Measurements from ENCODE around the gene ZNF585A. TPM values are rescaled to one million over a fixed set of nuclear protein-coding genes. Genes with fewer than 3 reads are reported as not detected.

Gene ZNF585A
- total and polyA plus RNA-seq, 2 of the 4 experiments (the other 2 are of a cell fraction): 6.2 to 9.5 TPM

- in situ Hi-C loops (cut with MboI; ENCODE audit: low sequenced_read_pairs): no loop called here
- CTCF ChIA-PET: interaction anchor here (0.6 kb wide), 2 partner anchors 46 to 335 kb away, joined by 3 to 4 read pairs; no protein-coding TSS in a partner anchor
- Histone ChIP-seq H2BK20ac (ENCODE audit: low read depth, low read length) (no peak overlapping the region), H4K20me1 (ENCODE audit: insufficient read depth, low read length) (no peaks in the 10 kb centered on the region), H4K8ac (ENCODE audit: low read depth in 2 of 2, low read length in 2 of 2) (no peak overlapping the region), H3K14ac (replicated peaks; ENCODE audit: low read depth, low read length) (no peak overlapping the region), H2BK15ac (ENCODE audit: low read depth, low read length) (no peak overlapping the region), H3K18ac (ENCODE audit: low read depth, low read length) (no peak overlapping the region), H4K5ac (ENCODE audit: low read depth, low read length) (no peak overlapping the region), H3K27me3 (ENCODE audit: control insufficient read depth, insufficient read depth, low read length) (no peaks in the 10 kb centered on the region), H3K4me1 (ENCODE audit: control insufficient read depth, insufficient read depth, low read length) (no peaks in the 10 kb centered on the region), H3K4me2 (ENCODE audit: low read depth, low read length) (no peak overlapping the region), H3K56ac (ENCODE audit: extremely low read depth, insufficient read depth, low read length) (no peak overlapping the region), H2BK5ac (ENCODE audit: low read depth, low read length, poor library complexity, severe bottlenecking) (no peak overlapping the region), H3K36me3 (ENCODE audit: control insufficient read depth, insufficient read depth, low read length) (peaks cover 31% of the 10 kb centered on the region), H3K4ac (ENCODE audit: low read depth, low read length) (no peak overlapping the region), H3K4me3 (ENCODE audit: insufficient read depth, low read depth, low read length) (no peak overlapping the region), H2AK5ac (ENCODE audit: low read depth, low read length) (no peak overlapping the region), H2AK9ac (replicated peaks; ENCODE audit: low read depth, low read length, poor library complexity) (no peak overlapping the region), H2AFZ (replicated peaks; ENCODE audit: low read length, poor library complexity) (no peak overlapping the region), H4K91ac (ENCODE audit: insufficient read depth, low read depth, low read length) (no peak overlapping the region), H3K9me1 (ENCODE audit: insufficient read depth, low read length) (no peaks in the 10 kb centered on the region), H3K79me1 (ENCODE audit: low read depth in 1 of 2, low read length in 2 of 2) (no peaks in the 10 kb centered on the region), H3K9ac (ENCODE audit: low read depth, low read length) (no peak overlapping the region), H3K23ac (ENCODE audit: low read depth, low read length) (no peak overlapping the region), H2BK120ac (ENCODE audit: low read depth, low read length) (no peak overlapping the region), H3K27ac (ENCODE audit: insufficient read depth, low read length) (no peak overlapping the region), H3K9me3 (ENCODE audit: control insufficient read depth, insufficient read depth, low read length) (peaks cover 27% of the 10 kb centered on the region)
- no TSS peak for BruUV-seq (replicated peaks)
- WGBS, 2 experiments (ENCODE audit: extremely low coverage in 2 of 2, insufficient read length in 1 of 2): no CpG with 5 or more reads among the region's 1 CpG
- dilution Hi-C loops (cut with HindIII; ENCODE audit: low sequenced_read_pairs, unreplicated experiment): no loop called here
- TF ChIP-seq BHLHE40 (IDR thresholded peaks at IDR 0.05; ENCODE audit: low read depth, low read length) (no peak), MAFK (IDR thresholded peaks at IDR 0.05; ENCODE audit: low read depth, low read length) (peak; percentile 84)
- DNase-seq (no peak), ATAC-seq (ENCODE audit: low read depth) (no peak)
- POLR2A ChIA-PET (ENCODE audit: unreplicated experiment): no interaction called here
- intact Hi-C loops (cut with micrococcal nuclease): no loop called here
These were observed 6.9 kb downstream of the ZNF585A start for GRCh38 chr19:37165635-37166034.
